ENCODE data around the gene GAL3ST2.

DNA sequence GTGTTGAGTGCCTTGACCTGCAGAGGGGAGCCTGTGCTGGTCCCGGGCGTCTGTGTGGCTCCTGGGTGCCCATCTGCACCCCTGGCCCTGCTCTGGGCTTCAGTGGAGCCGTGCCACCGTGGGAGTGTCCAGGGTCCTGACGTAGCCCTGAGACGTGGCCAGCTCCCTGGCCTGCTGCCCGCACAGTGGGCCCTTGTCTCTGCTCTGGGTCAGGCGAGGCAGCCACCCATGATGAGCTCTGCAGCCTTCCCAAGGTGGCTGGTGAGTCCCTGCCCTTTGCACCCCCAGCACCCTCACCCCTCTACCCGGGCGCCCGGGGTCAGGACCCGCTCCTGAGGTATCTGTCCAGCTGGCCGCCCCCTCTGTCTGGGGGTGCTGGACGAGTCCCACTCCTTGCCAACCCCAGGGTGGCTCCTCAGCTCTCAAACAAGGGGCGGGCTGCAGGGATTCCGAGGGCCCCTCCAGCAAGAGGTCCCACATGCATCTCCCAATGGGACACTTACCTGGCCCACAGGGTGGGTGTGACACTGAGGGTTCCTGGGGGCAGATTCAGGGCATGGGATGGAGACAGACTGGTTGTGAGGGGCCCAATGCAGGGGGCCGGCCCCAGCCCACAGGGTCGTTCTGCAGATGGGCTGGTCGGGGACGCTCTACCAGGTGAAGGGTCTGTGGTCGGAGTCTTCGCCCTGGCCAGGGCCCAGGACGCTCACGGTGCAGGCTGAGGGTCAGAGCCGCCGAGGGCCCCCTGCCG lies 34.8 kb downstream of the GAL3ST2 start:
- no peak for TF ChIP-seq POLR2A (IDR thresholded peaks at IDR 0.05)
- no peak for TF ChIP-seq CTCF (IDR thresholded peaks at IDR 0.05)
